GM21737 (cell line): ENCODE data around the gene EFCAB11.

Source experiments
- ATAC-seq: cut with Tn5 transposase; IDR thresholded peaks from one replicate; pipeline ENCODE4 v1.9.1; 2021; ENCODE audit warnings: mild to moderate bottlenecking, moderate library complexity; ENCODE audit not compliant: unreplicated experiment

Gene EFCAB11

DNA sequence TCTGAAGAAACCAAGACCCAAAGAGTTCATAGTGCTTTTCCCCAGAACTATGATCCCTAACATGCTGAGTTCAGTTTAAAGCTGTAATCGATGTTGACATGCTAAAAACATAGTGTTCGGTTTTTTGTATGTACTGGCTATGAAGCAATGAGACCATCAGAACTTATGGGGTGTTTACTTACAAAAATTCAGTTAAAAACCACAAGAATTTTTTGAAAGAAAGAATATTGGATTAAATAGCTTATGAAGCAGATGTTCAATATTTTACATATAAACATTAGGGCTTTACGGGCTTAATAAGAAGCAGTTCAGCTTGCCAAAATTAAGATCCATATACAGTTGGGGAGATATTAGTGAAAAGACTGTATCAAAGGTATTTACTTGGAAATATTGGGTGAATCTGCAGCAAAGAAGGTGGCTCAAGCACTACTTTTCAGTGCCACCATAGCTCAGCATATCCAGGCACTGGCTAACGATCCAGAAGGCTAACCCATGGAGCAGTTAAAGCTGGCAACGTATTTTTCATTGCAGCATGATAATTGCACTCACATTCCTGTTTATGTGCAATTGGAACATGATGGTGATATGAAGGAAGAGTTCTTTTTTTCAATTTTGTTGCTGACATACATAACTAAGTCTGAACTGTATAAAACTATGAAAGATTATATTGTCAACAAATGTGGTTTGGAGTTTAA lies 125.9 kb downstream of the EFCAB11 start:
- ATAC-seq: no peak

DNA sequence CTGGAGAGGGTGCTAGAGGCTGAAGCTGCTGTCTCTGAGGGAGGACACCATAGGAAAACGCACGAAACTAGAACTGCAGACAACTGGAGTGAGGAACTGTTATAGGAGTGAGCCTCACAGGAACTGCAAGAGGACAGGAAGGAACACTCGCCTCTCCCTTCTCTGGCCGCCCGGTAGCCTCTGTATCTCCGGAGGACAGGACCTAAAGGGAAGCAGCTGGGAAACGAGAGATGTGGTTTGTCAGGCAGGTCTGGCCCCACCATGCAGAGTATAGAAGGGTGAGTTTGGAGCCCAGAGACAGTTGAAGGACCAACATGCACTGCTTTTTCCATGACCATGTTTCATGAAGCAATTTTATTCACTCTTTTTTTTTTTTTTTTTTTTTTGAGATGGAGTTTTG lies 127.3 kb downstream of the EFCAB11 start:
- no peak for ATAC-seq

DNA sequence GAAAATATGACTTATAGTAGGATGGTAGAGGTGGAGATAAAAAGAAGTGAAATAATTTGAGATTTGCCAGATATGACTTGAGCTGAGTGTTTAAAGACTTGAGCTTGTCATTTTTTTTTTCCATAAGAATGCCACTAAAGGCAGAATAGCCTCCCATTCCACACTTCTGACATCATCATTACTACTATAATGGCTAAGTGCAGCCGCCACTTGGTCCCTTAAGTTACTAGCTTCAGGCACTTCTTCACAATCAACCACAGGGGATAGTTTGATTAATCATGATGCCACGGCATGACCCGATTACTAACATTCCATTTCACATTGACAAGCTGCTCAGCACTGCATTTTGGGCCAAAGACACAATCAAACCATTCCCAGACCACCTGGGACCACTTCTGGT lies 127.9 kb downstream of the EFCAB11 start:
- ATAC-seq: no peak

DNA sequence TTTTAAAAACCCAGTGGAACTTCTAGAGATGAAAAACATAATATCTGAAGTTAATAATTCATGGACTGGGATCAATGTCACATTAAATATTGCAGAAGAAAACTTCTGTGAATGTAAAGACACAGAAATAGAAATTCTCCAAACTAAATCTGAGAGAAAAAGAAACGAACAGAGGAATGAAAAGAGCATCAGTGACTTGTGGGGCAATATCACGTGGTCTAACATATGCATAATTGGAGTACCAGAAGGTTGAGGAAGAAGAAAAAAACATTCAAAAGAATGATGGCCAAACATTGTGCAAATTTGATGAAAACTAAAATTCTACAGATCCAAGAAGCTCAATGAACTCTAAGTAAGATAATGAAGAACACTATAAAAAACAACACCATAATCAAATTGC lies 130.8 kb downstream of the EFCAB11 start:
- ATAC-seq: no peak

DNA sequence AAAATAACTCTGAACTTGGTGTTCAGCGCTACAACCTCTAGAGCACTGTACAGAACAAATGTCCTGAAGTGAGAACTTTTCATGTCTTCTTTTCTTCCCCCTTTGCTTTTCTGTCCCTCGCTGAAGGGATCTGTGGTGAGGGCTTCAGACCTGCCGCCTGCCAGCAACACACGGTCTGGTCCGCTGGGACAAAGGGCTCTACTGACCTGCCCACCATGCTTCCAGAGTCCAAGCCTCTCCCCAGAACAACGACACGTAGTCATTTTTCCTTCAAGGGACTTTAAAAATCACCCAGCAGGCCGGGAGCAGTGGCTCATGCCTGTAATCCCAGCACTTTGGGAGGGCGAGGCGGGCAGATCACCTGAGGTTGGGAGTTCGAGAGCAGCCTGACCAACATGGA lies 140.4 kb downstream of the EFCAB11 start:
- no peak for ATAC-seq

DNA sequence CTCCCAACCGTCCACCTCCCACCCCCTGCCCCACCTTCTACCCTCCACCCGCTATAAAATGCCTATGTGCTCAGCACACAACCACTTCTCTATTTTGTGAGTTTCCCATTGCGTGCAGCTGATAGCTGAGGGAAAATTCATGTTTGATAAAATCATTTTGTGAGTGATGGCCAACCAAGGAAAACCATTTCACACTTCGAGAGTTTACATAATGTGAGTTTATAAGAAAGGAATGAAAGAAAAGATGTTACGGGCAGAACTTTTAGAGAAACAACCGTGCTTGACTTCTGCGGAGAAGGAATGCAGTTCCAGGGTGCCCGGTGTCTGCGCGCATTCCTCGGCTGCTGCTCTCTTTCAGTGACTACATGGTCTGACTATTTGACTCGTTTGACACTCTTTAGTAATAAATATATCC lies 140.9 kb downstream of the EFCAB11 start:
- no peak for ATAC-seq

DNA sequence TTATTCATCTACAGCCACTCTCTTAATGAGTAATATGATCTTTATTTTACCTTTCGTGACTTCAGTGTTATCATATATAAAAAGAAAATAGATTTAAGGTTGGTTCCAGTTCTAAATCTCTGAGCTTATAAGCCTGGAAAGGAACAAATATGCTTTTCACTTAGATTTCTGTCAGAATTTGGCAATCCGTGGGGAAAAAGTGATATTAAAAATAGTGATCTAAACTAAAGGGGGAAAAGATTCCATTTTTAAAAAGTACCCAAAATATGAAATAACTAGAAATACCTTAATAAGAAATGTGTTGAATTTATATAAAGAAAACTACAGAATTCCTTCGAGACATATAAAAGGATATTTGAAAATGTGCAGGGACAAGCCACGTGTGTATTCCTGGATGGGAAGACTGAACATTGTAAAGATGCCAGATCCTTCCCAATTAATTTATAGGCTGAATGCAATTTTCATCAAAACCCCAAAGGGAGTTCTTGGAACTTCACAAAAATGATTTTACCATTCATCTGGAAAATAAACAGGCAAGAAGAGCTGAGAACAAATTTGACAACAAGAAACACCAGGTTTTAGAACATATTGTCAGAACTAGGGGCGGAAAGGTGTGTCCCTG lies 142.5 kb downstream of the EFCAB11 start:
- ATAC-seq: no peak

DNA sequence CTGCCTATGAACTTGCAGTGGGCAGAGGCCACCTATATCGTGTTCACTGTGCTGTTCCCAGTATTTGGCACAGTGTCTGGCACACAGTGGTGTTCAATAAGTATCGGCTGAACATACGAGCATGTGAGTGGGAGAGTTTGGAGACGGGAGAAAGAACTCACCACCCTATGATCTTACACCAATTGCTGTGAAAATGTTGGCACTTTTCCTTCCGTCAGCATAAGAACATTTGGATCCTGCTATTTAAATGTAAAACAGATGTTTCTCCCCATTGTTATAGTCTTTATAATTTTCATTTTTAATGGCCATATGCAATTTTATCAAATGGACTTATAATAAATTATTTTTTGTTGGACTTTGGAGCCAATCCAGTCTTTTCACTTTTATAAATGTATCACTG lies 144.4 kb downstream of the EFCAB11 start:
- ATAC-seq: no peak

DNA sequence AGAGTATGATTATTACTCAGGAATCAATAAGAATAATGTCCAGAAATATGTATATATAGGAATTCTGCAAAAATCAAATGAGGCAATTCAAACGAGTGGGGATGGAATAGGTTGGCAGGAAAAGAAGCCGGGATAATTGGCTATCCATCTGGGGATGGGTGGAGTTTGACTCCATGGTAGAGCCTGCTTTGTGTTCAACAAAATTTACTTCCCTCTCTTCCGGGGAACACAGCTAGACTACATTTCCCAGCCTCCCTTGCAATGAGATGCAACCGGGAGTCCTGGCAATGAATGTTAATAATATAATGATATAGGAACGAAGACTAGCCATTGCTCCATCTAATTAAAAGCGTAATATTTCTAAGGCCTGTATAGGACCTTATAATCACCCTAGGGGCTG lies 146.6 kb downstream of the EFCAB11 start:
- ATAC-seq: no peak

DNA sequence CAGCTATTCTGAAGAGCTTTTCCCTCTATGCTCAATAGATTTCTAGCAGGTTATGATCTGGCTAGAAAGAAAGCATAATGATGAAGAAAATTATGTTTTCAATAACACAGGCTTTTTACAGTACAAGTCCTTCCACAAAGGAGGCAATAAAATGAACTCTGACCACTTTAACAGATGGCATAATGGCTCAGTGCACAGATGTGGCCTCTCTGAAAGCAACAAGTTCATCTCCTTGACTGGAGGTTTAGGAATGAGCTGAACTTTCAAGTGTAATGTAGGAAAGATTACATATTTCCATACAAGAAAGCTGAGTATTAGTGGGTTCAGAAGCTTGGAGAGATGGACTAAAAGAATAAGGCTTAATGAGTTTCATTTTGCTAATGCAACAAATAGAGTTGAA lies 147.4 kb downstream of the EFCAB11 start:
- ATAC-seq: no peak

DNA sequence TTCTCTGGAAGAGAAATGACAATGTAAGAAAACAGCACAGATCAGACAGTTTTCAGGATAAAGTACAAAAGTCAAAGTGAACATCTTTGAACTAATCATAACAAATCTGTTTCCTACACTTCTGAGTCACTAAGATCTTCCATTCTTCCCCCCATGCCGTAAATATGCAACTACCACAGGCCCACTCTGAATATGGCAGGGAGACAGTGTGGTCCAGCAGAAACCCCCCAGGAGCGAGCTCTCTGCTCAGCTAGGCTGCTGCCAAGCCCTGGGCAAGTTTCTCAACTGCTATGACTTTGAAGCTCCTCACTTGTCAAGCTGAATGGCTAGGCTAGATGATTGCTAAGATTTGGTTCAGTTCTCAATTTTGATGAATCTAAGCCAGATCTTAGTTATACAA lies 148.1 kb downstream of the EFCAB11 start:
- no peak for ATAC-seq

DNA sequence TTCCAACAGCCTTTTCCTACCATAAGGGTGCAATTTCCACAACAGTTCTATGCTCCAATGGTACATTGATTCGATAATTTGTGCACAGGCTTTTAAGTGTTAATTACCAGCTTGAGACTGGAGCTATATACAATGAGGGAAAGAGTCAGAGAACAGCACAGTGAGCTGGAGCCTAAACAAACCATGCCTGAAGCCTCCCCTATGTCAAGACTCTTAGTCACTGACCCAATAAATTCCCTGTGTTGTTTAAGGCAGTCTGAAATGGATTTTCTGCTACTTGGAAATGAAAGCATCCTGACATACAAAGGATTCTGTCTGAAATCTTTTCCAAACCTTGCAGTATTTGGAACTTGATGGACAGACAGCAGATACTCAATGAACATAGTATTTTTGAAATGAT lies 149.0 kb downstream of the EFCAB11 start:
- no peak for ATAC-seq

DNA sequence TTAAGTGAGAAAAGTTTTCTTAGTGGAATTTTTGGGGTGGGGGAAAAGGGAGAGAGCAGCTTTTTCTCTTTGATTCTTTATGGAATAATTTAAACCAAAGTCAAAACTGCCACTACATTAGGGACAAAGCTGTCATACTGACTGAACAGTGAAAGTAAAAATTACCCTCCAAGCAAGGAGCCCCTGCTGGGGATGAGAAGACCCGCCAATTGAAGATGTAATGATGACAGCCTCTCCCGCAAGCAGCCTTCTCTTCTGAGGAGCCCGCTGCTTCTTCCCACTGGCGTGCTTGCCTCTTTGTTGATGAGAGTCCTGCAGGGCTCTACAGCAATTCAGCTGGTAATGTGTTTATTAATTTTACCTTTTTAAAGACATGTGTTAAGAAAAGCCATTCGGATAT lies 151.0 kb downstream of the EFCAB11 start:
- ATAC-seq: no peak

DNA sequence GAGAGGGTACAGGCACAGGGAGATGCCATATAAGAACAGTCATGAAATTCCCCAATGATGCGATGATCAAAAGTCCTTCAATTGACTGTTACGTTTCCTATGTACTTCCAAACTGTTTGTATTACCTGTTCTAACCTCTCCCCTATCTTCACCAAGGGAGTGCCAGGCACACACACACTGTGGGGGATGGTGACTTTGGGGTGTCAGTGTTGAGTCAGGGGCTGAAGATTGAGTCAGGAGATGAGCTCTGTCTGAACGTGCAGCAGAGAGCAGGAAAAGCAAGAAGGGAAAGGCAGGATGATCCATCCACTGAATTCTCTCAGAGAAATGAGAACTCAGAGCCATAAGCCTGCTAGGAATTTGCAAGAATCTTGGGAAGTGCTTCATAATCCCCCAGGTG lies 153.4 kb downstream of the EFCAB11 start:
- no peak for ATAC-seq

DNA sequence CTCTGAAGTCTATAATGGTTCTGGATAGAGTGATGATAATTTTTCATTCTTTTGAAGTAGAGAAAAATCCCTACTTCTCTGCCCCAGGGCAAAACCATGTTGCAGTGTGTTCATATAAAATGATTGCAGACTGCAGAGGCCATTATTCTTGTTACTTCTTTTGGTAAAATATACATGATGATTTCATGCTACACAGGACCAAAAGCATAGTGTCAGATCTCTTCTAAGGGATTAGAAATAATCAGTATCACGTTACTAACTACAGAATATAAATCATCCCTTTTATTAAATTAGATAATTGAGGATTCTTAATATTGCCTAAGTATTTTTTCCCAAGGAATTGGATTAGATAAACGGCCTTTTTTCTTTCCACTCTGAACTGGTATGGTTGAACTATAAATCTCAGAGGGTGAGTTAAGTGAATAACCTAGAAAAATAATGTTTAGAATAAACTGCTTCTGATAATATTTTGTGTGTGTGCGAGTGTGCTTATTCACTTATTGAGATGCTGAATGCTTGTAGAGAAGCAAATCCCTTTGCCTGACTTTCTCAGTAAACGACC lies 156.2 kb downstream of the EFCAB11 start:
- no peak for ATAC-seq

DNA sequence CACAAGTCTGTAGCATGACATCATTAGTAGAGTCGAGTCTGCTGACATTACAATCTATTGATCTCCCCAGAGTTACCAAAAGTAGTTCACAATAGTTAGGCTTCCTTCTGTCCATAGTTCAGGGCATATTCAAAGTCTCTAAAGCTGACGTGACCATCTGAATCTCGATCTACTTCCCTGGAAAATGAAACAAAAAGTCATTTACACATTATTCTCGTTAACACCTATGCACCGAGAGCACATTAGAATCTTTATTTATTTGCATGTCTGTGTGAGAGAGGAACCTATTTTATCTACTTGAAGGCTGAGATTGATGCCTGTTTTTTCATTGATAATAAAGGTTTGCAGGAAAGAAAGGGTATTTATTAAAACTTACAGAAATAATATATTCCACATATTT lies 157.4 kb downstream of the EFCAB11 start:
- no peak for ATAC-seq

DNA sequence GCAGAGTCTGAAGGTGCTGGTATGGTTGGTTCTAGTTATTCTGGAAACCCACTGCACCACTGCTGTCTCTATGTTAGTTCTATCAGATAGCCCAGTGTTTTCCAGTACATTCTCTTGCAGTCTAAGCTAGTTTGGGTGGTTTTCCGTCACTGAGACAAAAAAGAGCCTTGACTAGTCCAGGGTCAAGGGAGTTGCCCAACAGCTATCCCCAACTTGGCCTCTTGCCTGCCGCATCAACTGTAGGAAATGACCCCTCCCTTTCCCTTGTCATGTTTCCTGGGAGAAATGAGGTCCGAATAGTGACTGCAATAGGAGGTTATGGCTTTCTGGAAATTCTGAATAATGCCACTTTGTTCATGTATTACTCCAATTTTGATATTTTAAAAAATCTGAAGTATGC lies 160.4 kb downstream of the EFCAB11 start:
- no peak for ATAC-seq

DNA sequence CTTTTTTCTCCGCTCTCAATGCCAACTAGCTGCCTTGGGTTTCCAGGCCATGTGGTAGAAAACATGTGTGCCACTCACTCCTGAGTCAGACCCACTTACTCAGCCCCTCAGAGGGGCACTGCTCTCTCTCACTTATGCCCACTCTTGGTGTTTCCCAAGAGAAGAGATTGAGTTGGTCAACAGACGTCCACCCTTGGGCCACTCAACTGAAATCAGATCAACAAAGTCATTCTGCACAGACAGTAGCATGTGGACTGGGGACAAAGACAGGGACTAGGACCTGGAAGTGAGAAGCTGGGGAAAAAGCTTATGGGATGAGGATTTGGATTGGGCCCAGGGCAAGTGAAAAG lies 161.2 kb downstream of the EFCAB11 start:
- no peak for ATAC-seq

DNA sequence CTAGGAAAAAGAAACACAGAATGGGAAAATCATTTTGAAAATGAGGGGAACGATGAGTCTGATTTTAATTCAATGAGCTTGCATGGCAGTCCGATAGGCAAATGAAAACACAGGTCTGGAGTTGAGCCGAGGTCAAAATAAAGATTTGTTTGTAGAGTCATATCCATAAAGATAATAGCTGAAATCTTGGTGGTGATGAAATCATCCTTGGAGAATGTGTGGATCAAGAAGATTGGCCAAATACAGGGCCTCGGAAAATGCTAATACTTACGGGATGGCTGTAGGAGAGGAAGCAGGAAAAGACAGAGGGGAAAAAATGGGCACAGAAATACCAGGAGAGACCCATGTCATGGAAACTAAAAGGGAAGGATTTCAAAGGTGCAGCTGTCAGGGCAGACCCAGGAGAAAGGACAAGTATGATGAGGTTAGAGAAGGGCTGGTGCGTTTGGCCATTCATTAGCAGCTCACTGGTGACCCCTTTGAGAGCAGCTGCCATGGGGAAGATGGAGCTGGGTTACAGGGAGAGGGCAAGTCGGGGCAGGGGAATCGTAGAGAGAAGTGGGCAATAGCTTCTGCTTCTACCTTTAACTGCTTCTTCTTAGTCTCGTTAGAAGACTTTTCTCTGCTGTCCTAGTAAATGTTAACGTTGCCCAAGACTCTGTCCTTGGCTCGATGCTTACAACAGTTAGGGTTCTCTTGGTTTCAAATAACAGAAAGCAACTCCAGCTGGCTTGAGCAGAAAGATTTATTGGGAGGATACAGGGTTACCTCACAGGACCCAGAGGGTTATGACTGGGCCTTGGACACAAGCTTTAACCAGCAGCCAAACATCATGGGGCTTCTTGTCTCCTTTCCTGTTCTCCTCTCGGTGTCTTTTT lies 161.8 kb downstream of the EFCAB11 start:
- ATAC-seq: no peak

DNA sequence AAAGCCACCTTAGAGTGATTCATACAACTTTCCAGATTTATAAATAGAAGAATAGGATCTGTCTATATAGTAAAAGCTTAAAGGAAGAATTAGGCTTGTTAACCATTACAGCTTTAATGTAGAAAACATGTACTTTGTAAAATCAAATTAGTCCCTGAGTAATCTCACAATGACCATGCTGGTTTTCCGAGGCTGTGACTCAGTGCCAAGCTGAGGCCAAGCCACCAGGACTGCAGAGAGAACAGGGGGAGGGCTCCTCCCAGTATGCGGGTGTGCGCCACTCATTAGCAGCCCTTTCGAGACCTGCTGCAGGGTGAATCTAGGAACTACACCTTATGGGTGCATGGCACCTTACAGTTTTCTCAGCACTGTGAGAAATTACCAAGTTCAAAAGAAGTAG lies 167.0 kb downstream of the EFCAB11 start:
- no peak for ATAC-seq

DNA sequence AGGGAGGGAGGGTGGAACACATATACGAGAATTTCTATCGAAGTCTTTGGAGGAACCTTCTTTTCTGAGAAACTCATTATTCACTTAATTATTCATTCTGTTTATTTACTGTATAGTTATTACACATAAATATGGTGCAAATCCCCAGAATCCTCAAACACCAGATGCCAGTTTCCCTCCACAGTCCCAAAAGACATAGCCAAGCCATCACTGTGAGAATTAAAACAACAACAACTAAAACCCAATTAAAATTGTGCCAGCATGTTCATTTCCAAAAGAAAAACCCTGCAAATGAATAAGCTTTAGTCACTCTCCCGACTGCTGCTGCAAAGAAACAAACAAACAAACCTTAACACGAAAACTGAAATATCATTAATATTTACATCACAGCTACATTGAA lies 173.5 kb downstream of the EFCAB11 start:
- ATAC-seq: no peak

DNA sequence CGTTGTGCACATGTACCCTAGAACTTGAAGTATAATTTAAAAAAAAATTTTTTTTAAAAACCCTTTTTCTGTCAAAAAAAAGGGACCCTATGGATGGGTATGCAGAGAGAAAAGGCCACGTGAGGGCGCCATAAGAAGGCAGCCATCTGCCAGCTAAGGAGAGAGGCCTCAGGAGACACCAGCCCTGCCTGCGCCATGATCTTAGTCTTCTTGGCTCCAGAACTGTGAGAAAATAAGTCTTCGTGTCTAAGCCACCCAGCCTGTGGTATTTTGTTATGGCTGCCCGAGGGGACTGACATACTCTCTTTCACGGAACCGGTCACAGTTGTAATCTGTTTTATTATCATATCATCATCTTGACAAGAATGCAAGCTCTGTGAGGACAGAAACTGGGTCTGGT lies 174.8 kb downstream of the EFCAB11 start:
- no peak for ATAC-seq
